Panc1 (cell line): ENCODE data around the gene SRGAP2B.
"Not testable (repeated sequence)": the region's sequence is repeated elsewhere in the genome, so short reads cannot be mapped to it uniquely, and the experiment has no call there.

ENCODE experiments used
- CTCF ChIP-seq: fragments of 450-650 bp; IDR thresholded peaks from 2 replicates; pipeline ENCODE4 v1.5.1; 2017; ENCODE audit warnings: mild to moderate bottlenecking
- POLR2AphosphoS5 ChIP-seq: IDR thresholded peaks from 2 replicates; pipeline ENCODE4 v1.6.1; 2012; ENCODE audit warnings: mild to moderate bottlenecking, low read depth, low read length, moderate library complexity
- REST ChIP-seq, 2 experiments: IDR thresholded peaks; 2 replicates each; pipeline ENCODE4 v1.6.1; 2011 to 2012; ENCODE audit warnings: low read depth in 2 of 2, control low read depth in 1 of 2, low read length in 1 of 2, mild to moderate bottlenecking in 1 of 2, moderate library complexity in 1 of 2; ENCODE audit not compliant: insufficient read depth in 1 of 2
- SIN3A ChIP-seq: IDR thresholded peaks from 2 replicates; pipeline ENCODE4 v1.6.1; 2012; ENCODE audit warnings: low read depth, mild to moderate bottlenecking, low read length, moderate library complexity, borderline replicate concordance; ENCODE audit not compliant: insufficient read depth
- TCF7L2 ChIP-seq: IDR thresholded peaks from 2 replicates; pipeline ENCODE4 v1.6.1; 2011; ENCODE audit warnings: mild to moderate bottlenecking, low read depth, low read length, inconsistent platforms

- not testable (repeated sequence) for TF ChIP-seq REST (IDR thresholded peaks at IDR 0.05; ENCODE audit: insufficient read depth in 1 of 2, low read depth in 2 of 2, low read length in 1 of 2); CTCF; POLR2AphosphoS5; SIN3A; TCF7L2
Observed at GRCh38 chr1:144889450-144890115, 205.5 kb downstream of the SRGAP2B start.
